Measurements from ENCODE around the gene TMEM217. TPM values are rescaled to one million over a fixed set of nuclear protein-coding genes. Genes with fewer than 3 reads are reported as not detected.

TMEM217 gene
- total and polyA plus RNA-seq, 2 of the 4 experiments (the other 2 are of a cell fraction): 1.4 to 3.5 TPM

GRCh38 chr6:37209461-37210205 lies 48.3 kb downstream of the TMEM217 start (continued):
- TF ChIP-seq POLR2A (IDR thresholded peaks at IDR 0.05; ENCODE audit: low read depth, low read length) (no peak), SMC3 (IDR thresholded peaks at IDR 0.05; ENCODE audit: low read depth, low read length) (no peak)

- no peak overlapping the region for H2AK9ac ChIP-seq (replicated peaks; ENCODE audit: low read depth, low read length, poor library complexity)
- CTCF ChIA-PET: interaction anchor here (0.6 to 3.4 kb wide), 4 partner anchors 157 to 190 kb away, joined by 4 to 30 read pairs (median 15); no protein-coding TSS in a partner anchor
- TF ChIP-seq ELK1 (IDR thresholded peaks at IDR 0.05; ENCODE audit: borderline replicate concordance, low read depth, low read length) (no peak), CEBPB (IDR thresholded peaks at IDR 0.05; ENCODE audit: low read depth, low read length) (no peak), FOS (IDR thresholded peaks at IDR 0.05; ENCODE audit: low read depth, low read length) (no peak), RAD21 (IDR thresholded peaks at IDR 0.05; ENCODE audit: low read length) (no peak), NFE2L2 (IDR thresholded peaks at IDR 0.05; ENCODE audit: low read depth, low read length) (no peak), RFX5 (IDR thresholded peaks at IDR 0.05; ENCODE audit: low read depth, low read length) (no peak), CHD1 (IDR thresholded peaks at IDR 0.05; ENCODE audit: low read depth, low read length) (no peak), BHLHE40 (IDR thresholded peaks at IDR 0.05; ENCODE audit: low read depth, low read length) (no peak), MXI1 (IDR thresholded peaks at IDR 0.05; ENCODE audit: borderline replicate concordance, low read depth, low read length) (no peak), USF2 (IDR thresholded peaks at IDR 0.05; ENCODE audit: low read depth, low read length) (no peak), RCOR1 (IDR thresholded peaks at IDR 0.05; ENCODE audit: insufficient replicate concordance, low read length) (no peak)
Measured at GRCh38 chr6:37208793-37209192, 49.2 kb downstream of the TMEM217 start.

More at GRCh38 chr6:37208793-37209192, 49.2 kb downstream of the TMEM217 start:
- Histone ChIP-seq H2BK15ac (ENCODE audit: low read depth, low read length) (no peak overlapping the region), H4K20me1 (ENCODE audit: insufficient read depth, low read length) (0 out of 2 replicates have a peak, but pooled peaks cover 4% of the 10 kb centered on the region), H2AK5ac (ENCODE audit: low read depth, low read length) (no peak overlapping the region), H3K4ac (ENCODE audit: low read depth, low read length) (no peak overlapping the region), H2AFZ (replicated peaks; ENCODE audit: low read length, poor library complexity) (no peak overlapping the region), H4K8ac (ENCODE audit: low read depth in 2 of 2, low read length in 2 of 2) (no peak overlapping the region), H3K4me1 (ENCODE audit: control insufficient read depth, insufficient read depth, low read length) (peaks cover 2% of the 10 kb centered on the region; the same call in 1 of the 2 replicates), H2BK120ac (ENCODE audit: low read depth, low read length) (no peak overlapping the region), H3K27ac (ENCODE audit: insufficient read depth, low read length) (no peak overlapping the region), H3K9me1 (ENCODE audit: insufficient read depth, low read length) (no peaks in the 10 kb centered on the region), H4K5ac (ENCODE audit: low read depth, low read length) (no peak overlapping the region), H2BK20ac (ENCODE audit: low read depth, low read length) (no peak overlapping the region), H3K9ac (ENCODE audit: low read depth, low read length) (no peak overlapping the region), H4K91ac (ENCODE audit: insufficient read depth, low read depth, low read length) (no peak overlapping the region), H3K56ac (ENCODE audit: extremely low read depth, insufficient read depth, low read length) (no peak overlapping the region), H2BK5ac (ENCODE audit: low read depth, low read length, poor library complexity, severe bottlenecking) (no peak overlapping the region), H3K18ac (ENCODE audit: low read depth, low read length) (no peak overlapping the region), H3K36me3 (ENCODE audit: control insufficient read depth, insufficient read depth, low read length) (no peaks in the 10 kb centered on the region), H3K9me3 (ENCODE audit: control insufficient read depth, insufficient read depth, low read length) (no peaks in the 10 kb centered on the region), H3K4me3 (ENCODE audit: insufficient read depth, low read depth, low read length) (no peak overlapping the region), H3K23ac (ENCODE audit: low read depth, low read length) (no peak overlapping the region), H3K4me2 (ENCODE audit: low read depth, low read length) (no peak overlapping the region), H3K79me1 (ENCODE audit: low read depth in 1 of 2, low read length in 2 of 2) (no peaks in the 10 kb centered on the region), H3K14ac (replicated peaks; ENCODE audit: low read depth, low read length) (no peak overlapping the region), H3K27me3 (ENCODE audit: control insufficient read depth, insufficient read depth, low read length) (no peaks in the 10 kb centered on the region)
- DNase-seq: no peak
- POLR2A ChIA-PET (ENCODE audit: unreplicated experiment): interaction anchor here (1.2 kb wide), 1 partner anchor 187 kb away, joined by 3 read pairs; no protein-coding TSS in a partner anchor
- intact Hi-C loops (cut with micrococcal nuclease) (no loop called here), in situ Hi-C loops (cut with MboI; ENCODE audit: low sequenced_read_pairs) (loop anchor here (10.0 kb wide), 1 partner anchor 154 kb away; no protein-coding TSS in a partner anchor), dilution Hi-C loops (cut with HindIII; ENCODE audit: low sequenced_read_pairs, unreplicated experiment) (no loop called here)
- no TSS peak for BruUV-seq (replicated peaks)
- no peak for ATAC-seq (ENCODE audit: low read depth)
- no CpG with 5 or more reads among the region's 7 CpGs for WGBS, 2 experiments (ENCODE audit: extremely low coverage in 2 of 2, insufficient read length in 1 of 2)

All from IMR-90 (cell line).